GM18507 (cell line): ENCODE measurements around the gene MED23.

Source experiments
- DNase-seq: peaks from one replicate; pipeline ENCODE4 v3.0.0; 2011; ENCODE audit warnings: low read depth; ENCODE audit not compliant: insufficient read length; ENCODE audit errors: extremely low spot score
- FAIRE-seq: peaks from 2 replicates; lab custom pipeline; 2011; peaks lifted over from hg19 to GRCh38; lab: Jason Lieb, UNC

The MED23 gene

DNA sequence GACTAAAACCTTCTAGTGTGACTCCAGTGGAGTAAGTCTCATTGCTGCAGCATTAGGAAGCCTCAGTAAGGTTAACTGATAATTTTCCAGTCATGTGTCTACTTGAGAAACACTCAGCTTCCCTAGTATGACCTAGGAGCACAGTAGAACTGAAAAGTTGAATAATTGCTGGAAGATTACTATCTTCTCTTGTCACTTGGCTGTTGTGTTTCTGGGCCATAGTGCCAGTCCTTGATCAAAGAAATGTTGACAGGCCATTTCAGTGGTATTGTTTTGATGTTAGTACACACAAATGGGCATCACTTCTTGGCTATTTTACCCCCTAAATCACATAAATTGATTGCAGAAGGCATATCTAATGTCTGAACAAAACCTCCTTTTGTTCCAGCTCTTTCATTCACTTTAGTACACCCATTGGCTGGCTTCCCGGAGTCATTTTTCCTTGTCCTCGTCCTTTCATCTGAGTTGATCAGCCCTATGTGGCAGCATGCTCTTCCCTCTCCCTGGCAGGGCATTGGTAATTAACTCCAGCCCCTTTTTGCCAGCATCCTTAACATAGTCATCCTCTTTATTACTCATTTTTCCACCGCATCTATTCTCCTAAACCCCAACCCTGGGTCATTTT, 15.1 kb upstream of the MED23 start:
- FAIRE-seq (no peak), DNase-seq (no peak)

DNA sequence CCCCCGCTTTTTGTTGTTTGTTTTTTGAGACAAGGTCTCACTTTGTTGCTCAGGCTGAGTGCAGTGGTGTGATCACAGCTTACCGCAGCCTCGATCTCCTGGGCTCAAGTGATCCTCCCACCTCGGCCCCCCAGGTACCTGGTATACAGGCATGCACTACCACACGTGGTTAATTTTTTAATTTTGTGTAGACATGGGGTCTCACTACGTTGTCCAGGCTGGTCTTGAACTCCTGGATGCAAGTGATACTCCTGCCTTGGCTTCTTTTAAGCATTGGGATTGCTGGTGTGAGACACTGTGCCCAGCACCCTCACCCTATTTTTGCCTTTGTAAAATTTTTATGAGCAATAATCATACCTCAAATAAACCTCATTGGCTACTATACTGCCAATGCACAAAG, 14.5 kb upstream of the MED23 start:
- no peak for FAIRE-seq

DNA sequence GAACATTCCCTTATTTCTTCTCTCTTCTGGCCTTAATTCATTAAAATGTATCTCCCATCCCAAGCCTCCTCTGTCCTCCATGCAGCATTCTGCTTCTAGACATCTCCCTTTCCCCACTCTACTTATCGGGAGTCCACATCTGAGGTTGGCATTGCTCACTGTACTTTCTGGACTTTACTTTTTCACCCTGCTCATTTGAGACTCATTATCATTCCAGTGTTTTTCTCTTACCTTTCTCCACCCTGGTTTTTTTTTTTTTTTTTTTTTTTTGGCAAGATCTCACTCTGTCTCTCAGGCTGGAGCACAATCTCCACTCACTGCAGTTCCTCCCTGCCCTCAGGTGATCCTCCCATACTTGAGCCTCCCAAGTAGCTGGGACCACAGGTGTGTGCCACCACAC, 13.5 kb upstream of the MED23 start:
- FAIRE-seq (no peak), DNase-seq (no peak)

More for the DNA sequence above, 14.5 kb upstream of the MED23 start:
- no peak for DNase-seq

DNA sequence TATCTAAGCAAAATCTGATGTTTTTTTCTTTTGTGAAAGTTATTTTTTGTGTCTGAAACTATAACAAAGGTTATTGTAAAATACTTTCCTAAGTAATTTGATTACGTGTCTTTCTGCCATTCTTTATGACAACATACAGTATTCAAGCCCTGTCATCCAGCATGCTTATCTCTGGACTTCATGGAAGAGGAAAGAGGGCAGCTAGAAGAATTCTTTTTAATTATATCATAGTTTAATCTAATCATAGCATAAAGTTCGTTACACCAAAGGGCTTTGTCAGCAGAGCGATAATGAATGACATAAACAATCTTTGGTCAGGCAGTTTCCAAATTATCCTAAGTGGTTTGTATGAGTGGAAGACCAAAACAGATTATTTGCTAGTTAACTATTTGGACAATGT, 12.5 kb upstream of the MED23 start:
- FAIRE-seq (no peak), DNase-seq (no peak)

DNA sequence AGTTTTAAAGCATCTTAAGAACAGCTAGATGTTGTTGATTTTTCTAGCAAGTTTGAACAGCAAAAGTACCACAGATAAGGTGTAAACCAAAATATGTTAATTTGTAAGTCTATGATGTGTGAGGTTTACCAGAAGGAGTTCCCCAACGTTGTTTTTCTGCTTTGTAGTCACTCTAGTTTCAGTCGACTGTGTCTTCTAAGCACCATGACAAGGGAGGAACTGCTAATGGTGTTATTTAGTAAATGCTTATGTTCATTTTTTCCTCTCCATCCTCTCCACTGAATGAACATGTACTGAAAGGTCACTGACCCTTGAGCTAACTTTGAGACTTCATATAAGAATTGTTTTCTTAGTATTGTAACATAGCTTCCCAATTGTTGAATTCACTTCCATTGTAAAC, 12.1 kb upstream of the MED23 start:
- FAIRE-seq, result peak; percentile 76
- DNase-seq, result no peak

DNA sequence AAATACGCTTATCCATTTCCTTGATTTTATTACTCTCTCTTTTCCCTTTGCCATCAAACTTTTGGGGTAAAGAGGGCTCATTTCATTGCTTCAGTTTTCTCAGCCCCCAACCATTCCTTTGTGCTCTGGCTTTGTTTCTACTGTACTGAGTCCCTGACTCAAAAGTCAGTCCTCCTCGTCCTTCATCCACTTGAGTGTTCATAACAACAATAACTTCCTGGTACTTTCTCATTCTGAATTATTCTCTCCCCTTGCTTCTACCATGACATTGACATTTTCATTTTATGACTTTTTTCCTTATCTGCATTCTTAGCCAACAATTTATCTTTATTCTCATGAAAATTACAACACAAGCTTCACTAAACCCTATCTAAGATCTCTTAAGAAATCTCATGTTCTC, 10.0 kb upstream of the MED23 start:
- no peak for FAIRE-seq
- DNase-seq, result no peak

DNA sequence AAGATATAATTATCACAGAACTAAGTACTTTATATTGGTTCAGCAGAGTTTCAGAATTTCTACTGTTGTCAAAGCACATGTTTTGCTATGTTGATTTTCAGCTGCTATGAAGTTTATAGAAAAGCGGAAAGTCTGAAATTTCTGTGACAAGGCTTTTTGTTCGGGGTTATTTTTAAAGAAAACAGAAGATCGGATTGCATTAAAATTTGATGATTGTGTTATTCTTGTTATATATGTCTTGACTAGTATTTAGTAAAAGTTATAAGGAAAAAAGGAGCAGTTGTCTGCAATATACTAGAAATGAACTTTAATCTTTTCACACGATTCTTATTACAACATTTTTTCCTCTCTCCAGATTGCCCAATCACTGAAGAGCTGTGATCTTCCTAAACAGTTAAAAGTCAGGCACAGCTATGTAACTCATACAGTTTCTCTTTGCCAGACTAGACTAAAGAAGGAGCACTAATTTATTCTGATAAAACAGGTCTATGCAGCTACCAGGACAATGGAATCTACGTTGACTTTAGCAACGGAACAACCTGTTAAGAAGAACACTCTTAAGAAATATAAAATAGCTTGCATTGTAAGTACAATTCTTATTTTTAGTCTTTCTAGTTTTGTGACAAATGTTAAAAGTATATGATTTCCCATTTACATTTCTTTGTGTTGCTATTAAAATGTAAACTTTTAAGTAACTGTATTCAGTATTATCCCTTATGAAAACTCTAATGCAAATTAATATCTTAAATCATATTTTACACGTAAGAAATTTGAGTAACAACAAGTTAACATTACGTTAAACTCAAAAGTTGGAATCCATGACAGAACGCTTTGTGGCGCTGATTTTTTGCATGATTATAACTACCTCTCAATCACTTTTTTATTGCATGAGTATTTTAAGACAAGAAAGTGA, 9.1 kb upstream of the MED23 start, which contains the start of gene ENPP3:
Gene ENPP3, plus strand, starts transcription at position 423 of the 913 bp plus-strand sequence. Its CDS starts 83 bp downstream, at position 506.
- DNase-seq (no peak), FAIRE-seq (no peak)

DNA sequence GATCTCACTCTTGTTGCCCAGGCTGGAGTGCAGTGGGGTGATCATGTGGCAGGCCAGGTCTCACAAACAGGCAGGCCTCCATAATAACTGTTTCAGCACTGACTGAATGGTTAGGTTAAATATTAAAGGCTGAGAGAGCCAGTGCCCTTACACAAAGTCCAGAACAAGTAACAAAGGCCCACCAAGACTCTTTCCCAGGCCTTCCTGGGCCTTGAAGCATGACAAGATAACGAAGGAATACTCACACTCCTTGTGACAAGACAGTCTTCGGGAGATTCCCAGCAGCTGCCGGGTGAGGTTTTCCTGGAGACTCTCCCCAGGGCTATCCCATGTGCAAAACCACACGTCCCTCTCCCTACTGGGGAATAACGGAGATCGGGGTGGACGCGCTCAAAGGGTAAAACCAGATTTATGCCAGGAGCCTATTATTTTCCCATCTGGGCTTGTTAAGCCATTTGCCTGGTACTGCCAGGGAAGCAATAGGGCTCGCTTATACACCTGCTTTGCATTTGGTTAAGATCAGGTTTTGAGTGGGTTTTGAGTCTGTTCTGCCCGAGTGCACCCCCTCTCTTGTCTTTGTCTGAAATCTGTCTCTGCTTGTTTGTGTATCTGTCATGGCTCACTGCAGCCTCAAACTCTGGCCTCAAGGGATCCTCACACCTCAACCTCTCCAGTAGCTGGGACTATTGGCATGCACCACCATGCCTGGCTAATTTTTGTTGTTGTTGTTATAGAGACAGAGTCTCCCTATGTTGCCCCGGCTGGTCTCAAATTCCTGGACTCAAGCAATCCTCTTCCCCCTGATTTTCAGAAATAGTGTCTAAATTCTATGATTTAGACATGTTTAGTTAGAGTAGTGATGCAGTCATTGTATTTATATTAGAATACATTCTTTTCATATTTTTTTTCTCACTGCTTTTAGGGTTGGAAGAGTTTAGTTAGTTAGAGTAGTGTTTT, 7.6 kb upstream of the MED23 start:
- peak; percentile 8 for DNase-seq
- peak; percentile 73 for FAIRE-seq

DNA sequence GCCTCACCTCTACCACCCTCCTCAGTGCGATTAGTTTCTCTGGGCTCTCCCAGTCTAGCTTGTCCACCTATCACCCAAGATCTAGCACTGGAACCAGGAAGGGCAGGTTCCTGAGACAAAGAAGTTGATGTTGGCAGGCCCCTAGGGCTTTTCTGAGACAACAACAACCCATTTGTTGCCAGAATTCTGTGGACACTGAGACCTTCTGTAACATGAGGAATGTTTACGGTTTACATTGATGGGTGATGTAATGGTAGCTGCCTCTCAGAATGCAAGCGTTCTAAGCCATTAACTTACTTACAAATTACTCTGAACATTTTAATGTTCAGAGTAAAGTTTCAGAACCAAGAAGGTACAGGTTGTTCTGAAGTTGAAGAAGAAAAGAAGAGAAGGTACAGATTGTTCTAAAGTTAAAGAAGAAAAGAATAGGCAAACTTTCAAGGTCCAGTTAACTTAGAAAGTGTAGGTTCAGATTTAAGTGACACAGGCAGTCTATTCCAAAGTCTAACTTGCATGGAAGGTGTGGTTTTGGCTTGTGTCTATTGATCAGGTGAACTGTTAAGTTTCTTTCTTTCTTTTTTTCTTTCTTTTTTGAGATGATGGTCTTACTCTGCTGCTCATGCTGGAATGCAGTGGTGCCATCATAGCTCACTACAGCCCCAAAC, 3.7 kb upstream of the MED23 start:
- FAIRE-seq (no peak), DNase-seq (no peak)

DNA sequence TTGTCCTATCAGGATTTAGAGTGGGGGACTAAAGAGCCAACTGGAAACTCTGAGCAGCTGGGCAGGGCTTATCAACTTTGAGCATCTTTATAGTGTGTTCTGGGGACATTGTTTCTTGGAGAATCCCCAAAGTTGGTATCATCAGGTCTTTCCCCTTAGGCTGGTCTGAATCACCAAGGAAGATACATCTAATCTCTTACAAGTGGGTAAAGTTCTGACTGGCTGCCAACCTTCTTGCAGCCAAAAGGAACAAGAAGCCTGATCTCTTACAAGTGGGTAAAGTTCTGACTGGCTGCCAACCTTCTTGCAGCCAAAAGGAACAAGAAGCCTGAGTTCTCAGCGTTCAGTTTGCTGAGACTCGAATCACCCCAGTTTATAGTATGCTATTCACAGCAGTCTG, 1.6 kb upstream of the MED23 start:
- no peak for DNase-seq
- no peak for FAIRE-seq

DNA sequence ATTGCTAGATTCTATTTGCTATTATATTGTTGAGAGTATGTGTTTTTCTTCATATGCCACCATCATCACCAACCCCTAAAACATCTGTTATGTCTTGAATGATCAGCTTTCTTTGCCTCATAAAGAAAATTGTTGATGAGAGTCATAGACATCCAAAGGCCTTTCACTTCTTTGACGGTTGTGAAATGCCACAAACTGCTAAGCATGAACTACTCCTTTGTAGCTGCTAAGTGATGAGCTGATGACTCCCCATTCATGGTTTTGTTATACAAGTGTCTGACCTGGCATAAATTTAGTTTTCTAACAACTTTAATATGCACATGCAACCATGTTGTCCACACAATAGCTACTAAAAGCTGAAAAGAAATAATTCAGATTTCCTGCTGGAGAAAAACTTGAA, 684 bp upstream of the MED23 start:
- FAIRE-seq (no peak), DNase-seq (no peak)

DNA sequence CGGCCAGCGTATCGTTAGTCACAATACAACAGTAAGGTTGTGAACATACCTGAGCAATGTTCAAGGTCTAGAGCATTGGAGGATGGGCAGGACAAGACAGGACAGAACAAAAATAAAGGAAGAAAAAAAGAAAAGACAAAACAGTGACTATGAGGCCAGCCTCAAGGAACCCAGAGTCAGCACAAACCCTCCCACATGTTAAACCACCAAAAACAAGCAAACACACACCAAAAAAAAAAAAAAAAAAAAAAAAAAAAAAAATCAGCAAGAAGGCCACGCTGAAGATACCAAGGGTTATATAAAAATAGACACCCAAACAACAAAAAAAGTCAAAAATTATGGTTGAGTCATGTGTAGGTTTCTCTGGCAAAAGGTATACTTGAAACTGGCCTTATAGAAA, 12.8 kb downstream of the MED23 start:
- DNase-seq (no peak), FAIRE-seq (no peak)

DNA sequence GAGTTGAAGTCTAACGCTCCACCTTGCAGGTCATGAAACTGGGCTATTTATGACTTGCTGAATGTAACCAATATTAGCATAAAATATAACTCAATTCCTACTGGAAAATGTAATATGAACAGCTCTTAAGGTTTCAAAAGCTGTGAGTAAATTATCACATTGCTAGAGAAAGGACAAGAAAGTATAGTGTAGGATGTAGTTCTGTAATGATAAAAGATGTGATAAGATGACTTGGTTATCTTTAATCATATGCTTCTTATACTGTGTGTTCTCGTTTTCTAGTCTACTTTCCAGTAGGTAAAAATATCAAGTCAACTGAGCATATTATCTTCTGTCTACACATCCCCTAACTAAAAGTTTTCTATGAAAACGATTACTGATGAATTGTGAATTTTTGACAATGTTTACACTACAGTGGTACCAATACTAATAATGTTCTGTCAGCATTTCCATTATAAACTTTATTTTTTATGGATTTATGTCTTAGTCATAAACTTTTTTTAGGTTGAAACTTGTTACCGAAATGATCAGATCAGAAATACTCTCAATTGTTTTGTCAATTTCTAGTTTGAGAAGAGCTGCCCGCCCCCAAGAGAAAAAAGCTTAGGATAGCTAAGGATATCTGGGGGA, 14.6 kb downstream of the MED23 start:
- DNase-seq (no peak), FAIRE-seq (no peak)

DNA sequence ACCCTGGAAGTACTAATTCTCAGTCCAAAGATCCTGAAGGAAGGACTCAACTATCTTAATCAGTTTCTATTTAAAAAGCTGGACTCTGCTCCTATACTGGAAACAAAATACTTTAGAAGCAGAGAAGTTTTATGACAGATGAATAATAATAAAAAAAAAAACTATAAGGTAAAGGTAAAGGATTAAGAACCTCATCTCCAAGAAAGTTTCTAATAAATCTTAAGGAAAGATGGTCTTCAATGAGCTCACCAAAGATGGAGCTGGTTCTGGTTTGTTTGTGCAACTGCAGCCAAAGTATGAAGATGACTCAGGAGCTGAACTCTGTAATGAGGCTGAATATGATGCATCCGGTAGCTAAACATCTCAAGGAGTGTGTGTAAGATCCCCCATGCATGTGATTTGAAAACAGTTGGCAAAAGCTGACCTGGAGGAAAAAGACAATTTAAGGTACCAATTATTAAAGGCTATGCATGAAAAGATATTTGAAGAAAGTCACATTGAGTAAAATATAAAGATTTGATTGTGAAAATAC, 25.2 kb downstream of the MED23 start:
- DNase-seq (no peak), FAIRE-seq (no peak)

DNA sequence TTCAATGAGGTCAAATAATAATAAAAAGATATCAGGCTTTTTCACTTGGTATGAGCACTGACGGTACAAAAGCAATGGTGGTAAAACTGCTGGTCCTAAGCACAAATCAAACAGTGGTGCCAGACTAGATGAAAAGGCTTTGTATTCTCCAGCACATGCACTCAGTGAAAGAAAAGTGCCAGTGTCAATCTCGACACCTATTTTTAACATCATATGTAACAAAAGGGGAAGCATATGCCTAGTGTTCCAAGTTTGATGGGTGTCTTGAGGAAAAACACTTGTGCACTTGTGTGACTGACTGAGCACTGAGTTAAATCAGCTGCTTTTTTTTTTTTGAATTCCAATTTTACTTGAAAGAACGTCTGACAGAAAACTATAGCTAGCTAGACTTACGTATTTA, 27.3 kb downstream of the MED23 start:
- DNase-seq (no peak), FAIRE-seq (no peak)

DNA sequence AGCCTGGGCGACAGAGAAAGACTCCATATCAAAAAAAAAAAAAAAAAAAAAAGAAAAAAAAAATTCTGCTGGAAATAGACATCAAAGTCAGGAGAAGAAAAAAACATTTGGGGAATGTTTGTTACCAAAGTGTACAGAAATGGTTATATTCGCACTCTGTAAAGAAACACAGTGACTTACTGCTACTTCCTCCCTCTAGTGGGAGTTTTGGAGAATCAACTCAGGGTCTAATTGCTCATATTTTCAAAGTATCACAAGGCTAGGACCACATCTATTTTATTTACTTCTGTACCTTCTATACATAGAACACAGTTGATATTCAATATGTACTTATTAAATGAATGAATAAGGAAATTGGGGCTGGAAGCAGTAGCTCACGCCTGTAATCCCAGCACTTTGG, 30.6 kb downstream of the MED23 start:
- DNase-seq, result no peak
- FAIRE-seq, result no peak

DNA sequence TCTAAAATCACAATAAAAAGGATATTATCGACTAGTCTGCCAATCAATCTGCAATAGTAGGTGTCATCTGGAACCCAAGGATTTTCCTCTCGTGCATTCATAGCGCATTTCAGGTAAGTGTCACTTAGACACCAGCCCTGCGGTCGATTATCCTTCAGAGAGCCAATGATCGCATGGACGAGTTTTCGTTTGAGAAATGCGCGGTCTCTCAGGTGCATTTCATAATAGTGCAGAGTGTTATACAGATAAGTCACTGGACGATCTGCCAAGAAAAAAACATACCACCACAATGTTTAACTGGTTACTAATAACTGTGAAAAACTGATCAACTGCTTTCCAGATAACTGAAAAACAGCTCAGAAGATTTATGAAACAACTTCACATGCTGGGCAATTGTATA, 34.0 kb downstream of the MED23 start:
- DNase-seq (no peak), FAIRE-seq (no peak)

DNA sequence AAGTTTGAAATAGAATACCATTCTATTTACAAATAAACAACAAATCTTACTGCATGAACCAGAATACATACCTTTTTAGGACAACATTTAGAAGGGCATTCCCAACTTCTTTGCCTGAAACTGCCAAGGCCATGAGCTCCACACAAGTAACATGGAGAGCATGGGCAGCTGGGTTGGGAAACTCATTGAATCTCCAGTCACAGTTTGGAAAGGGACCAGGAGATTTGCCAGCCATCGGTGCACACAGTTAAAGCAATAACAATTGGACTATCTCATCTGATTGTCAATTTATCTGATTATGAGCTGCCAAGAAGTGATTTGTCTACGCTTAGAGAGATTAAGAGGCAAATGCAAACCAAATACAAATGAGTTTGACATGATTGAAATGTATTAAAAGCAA, 35.1 kb downstream of the MED23 start:
- no peak for FAIRE-seq
- no peak for DNase-seq

DNA sequence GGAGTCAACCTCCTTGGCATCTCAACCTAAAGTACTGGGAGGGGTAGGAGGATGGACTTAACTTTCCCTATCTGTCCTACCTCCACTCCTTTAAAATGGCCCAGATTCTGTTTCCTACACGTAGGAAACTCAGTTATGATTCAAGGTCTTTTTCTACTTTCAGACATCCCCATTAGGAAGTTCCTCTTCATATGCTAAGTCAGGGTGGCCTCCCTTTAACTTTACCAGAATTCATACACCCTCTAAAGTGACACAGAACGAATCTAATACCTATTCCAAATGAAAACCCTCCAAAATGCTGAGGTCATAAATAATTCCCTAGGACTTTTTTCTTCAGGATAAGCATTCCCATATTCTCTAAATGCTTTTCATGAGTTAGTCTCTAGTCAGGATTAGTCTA, 39.4 kb downstream of the MED23 start:
- no peak for FAIRE-seq
- DNase-seq, result no peak
